BE2C (cell line): ENCODE results near the gene PDCD1LG2.

ENCODE experiments used
- DNase-seq: peaks from one replicate; pipeline ENCODE4 v3.0.0-alpha.2; 2020
- H3K27me3 ChIP-seq: fragments of 250-450 bp; sonication (Bioruptor Pico); 2 replicates; pipeline ENCODE4 v1.5.1; 2020; ENCODE audit warnings: mild to moderate bottlenecking
- H3K36me3 ChIP-seq: fragments of 250-450 bp; sonication (Bioruptor Pico); 2 replicates; pipeline ENCODE4 v1.5.1; 2020; ENCODE audit warnings: mild to moderate bottlenecking
- H3K4me1 ChIP-seq: fragments of 250-450 bp; sonication (Bioruptor Pico); 2 replicates; pipeline ENCODE4 v1.5.1; 2020
- H3K4me3 ChIP-seq: 2 replicates; pipeline ENCODE4 v1.5.1; 2011; ENCODE audit warnings: low read depth, low read length
- H3K9me3 ChIP-seq: fragments of 250-450 bp; sonication (Bioruptor Pico); 2 replicates; pipeline ENCODE4 v1.5.1; 2020
- TF ChIP-seq, protein P1 (sequence below): IDR thresholded peaks from 2 replicates; pipeline ENCODE4 v1.5.1; 2012; ENCODE audit warnings: mild to moderate bottlenecking, low read depth, low read length

The PDCD1LG2 gene

DNA sequence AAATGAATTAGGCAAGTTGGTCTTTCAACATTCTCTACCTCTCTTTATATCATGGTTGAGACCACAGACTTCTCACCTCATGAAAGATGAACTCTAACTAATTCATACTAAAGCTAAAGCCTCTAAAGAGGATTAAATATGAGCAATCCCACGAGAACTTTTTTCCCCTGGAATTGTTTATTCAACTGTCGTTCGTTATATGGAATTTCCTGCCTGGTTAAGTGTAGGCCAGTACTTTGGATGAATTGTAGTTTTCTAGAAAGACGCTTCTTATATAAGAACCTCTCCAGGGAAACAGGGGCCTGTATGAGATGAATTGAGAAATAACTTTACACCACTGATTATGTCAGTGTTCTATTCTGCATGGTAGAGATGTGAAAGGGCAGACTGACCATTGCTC, 42.9 kb downstream of the PDCD1LG2 start:
- Histone ChIP-seq H3K4me1 (no peaks in the 10 kb centered on the region), H3K27me3 (no peaks in the 10 kb centered on the region), H3K36me3 (no peaks in the 10 kb centered on the region), H3K4me3 (no peak overlapping the region), H3K9me3 (no peaks in the 10 kb centered on the region)
- DNase-seq = no peak
- TF ChIP-seq, protein P1, sequence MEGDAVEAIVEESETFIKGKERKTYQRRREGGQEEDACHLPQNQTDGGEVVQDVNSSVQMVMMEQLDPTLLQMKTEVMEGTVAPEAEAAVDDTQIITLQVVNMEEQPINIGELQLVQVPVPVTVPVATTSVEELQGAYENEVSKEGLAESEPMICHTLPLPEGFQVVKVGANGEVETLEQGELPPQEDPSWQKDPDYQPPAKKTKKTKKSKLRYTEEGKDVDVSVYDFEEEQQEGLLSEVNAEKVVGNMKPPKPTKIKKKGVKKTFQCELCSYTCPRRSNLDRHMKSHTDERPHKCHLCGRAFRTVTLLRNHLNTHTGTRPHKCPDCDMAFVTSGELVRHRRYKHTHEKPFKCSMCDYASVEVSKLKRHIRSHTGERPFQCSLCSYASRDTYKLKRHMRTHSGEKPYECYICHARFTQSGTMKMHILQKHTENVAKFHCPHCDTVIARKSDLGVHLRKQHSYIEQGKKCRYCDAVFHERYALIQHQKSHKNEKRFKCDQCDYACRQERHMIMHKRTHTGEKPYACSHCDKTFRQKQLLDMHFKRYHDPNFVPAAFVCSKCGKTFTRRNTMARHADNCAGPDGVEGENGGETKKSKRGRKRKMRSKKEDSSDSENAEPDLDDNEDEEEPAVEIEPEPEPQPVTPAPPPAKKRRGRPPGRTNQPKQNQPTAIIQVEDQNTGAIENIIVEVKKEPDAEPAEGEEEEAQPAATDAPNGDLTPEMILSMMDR = no peak

DNA sequence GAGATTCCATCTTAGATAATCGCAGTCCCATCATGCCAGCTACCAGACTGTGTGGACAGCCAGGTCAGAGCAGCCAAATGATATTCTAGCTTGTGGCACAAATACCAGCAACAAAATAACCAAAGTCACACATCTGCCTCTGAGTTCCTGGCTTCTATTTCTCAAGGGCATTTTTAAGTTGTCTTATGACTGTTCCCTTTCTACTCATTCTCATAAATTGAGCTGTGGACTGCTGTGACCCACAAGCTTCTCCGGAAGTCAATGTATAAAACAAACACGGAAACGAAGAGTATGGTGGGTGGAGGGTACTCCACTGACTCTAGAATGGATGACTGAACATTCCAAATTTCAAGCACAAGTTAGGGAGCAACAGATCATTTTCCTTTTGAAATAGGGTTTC, 43.9 kb downstream of the PDCD1LG2 start:
- H3K9me3 ChIP-seq = no peaks in the 10 kb centered on the region
- TF ChIP-seq, protein P1 = no peak
- H3K36me3 ChIP-seq = no peaks in the 10 kb centered on the region
- H3K27me3 ChIP-seq = no peaks in the 10 kb centered on the region
- DNase-seq = no peak
- H3K4me1 ChIP-seq = no peaks in the 10 kb centered on the region
- H3K4me3 ChIP-seq = no peak overlapping the region

DNA sequence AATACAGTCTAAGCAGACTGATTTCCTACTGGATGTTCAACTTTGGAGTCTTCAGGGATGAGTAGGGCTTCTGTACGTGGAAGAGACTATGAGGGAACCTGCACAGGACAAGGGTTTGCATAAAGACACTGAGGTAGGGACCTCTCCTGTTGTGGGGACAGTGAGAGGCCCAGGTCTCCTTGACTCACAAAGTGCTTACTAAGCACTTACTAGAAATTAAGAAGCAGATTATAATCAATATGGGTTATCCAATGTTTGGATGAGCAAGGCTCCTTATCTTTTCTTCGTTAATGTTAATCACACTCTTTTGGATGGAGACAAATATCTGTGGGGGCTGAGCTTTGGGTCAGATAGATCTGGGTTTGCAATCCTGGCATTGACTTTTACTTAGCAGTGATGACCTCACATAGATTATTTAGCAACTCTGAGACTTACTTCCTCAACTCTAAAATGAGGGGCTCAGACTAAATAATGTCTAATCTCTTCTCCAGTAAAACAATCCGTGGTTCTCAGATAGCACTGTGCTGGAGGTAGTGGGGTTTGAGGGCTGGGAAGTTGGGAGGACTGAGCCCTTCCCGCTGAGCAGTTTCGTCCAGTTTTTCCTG, 45.9 kb downstream of the PDCD1LG2 start:
- no peaks in the 10 kb centered on the region for H3K4me1 ChIP-seq
- no peak for DNase-seq
- no peaks in the 10 kb centered on the region for H3K36me3 ChIP-seq
- H3K9me3 ChIP-seq = no peaks in the 10 kb centered on the region
- no peak overlapping the region for H3K4me3 ChIP-seq
- H3K27me3 ChIP-seq = no peaks in the 10 kb centered on the region
- TF ChIP-seq, protein P1 = no peak

DNA sequence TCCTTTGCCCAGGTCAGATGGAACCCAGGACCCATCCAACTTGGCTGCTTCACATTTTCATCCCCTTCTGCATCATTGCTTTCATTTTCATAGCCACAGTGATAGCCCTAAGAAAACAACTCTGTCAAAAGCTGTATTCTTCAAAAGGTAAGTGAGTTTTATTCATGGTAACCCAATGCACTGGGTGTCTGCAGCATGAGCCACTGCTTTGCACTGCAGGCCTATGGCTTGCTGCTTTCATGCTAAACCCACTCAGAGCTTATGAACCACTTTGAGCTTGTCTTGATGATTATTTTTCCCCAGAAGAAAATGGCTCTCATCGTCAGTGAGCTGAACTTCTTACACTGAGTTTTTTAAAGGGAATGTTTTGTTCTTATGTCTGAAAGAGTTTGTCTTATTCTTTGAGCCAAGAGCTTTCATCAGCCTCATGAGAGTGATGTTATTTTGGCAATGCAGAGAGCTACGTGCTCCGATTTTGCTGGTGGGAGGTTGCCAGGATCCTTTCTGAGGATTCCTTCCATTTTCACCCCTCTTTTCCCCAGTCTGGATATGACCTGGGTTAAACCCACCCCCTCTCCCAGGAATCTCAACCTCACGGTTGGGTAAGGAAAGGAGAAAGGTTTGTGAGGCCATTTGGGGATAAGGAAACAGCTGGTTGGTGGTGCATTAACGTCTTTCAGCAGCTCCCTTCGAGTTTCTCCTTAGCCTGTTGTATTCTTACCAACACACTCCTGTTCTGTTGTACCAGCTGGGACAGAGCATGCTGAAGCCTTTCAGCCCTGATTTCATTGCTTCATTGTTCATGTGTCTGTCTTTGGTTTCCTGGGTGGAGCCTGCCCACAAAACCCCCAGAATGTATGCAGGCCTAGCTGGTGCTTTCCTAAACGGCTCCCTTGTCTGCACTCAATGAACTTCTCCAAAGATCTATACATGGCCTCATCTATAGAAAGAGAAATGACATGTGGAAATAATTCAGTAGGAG, 47.6 kb downstream of the PDCD1LG2 start:
- TF ChIP-seq, protein P1 = no peak
- H3K4me1 ChIP-seq = no peaks in the 10 kb centered on the region
- no peak overlapping the region for H3K4me3 ChIP-seq
- no peaks in the 10 kb centered on the region for H3K36me3 ChIP-seq
- DNase-seq = no peak
- H3K27me3 ChIP-seq = no peaks in the 10 kb centered on the region
- H3K9me3 ChIP-seq = no peaks in the 10 kb centered on the region

DNA sequence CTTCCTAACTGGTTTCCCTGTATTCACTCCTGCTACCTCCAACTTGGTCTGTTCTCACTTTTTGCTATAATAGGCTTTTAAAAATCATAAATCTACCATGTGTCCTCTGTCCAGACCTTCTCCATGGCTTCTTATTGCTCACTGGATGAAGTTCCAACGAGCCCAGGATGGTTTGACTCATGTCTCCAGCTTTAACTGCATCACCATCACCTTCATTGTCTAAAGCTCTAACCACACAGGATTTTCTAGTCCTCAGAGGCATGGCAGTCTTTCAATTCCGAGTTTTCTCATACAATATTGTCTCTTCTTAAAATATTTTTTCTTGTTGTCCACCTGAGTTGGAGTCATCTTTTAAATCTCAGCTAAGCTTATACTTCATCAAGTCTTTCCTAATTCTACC, 49.3 kb downstream of the PDCD1LG2 start:
- Histone ChIP-seq H3K9me3 (no peaks in the 10 kb centered on the region), H3K4me1 (no peaks in the 10 kb centered on the region), H3K27me3 (no peaks in the 10 kb centered on the region), H3K36me3 (no peaks in the 10 kb centered on the region), H3K4me3 (no peak overlapping the region)
- TF ChIP-seq, protein P1 = no peak
- DNase-seq = no peak

DNA sequence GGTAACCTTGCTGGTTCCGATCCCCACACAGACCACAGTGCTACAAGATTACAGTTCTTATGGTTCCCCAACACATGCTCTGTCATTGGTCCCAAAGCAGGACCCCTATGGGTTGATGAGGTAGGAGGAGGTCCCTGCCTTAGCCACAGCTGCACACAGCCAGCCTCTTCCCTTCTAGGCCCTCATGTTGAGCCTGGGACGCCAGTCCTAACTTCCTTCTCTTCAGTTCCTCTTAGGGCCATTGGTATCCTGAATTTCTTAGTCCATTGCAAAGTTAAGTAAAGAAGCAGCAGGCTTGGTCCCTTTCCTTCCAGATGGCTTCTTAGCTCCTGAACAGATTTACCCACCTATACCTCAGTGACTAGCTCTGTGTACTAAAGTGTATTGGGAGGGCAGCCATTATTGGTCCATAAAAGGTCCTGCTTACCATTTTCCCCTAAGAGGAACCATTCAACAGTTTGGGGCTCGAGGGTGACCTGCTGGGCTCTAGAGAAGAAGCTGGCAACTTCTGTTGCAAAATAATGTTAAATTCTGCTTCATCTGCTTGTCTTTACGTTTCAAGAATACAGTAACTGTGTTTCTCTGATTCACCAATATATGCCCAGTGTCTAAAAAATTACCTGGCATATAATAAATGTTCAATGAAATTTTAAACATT, 50.2 kb downstream of the PDCD1LG2 start:
- no peaks in the 10 kb centered on the region for H3K9me3 ChIP-seq
- TF ChIP-seq, protein P1 = no peak
- H3K4me1 ChIP-seq = no peaks in the 10 kb centered on the region
- no peak for DNase-seq
- no peaks in the 10 kb centered on the region for H3K36me3 ChIP-seq
- no peaks in the 10 kb centered on the region for H3K27me3 ChIP-seq
- no peak overlapping the region for H3K4me3 ChIP-seq
